Lower leg skin (tissue), 4 donors: ENCODE measurements around the gene MAGED1. TPM values are rescaled to one million over a fixed set of nuclear protein-coding genes. Genes with fewer than 3 reads are reported as not detected.

Experiments
- DNase-seq, 2 donors: peaks; one replicate each; pipeline ENCODE4 v3.0.0-alpha.2; 2019; ENCODE audit warnings: low spot score in 2 of 2
- H3K4me3 ChIP-seq: fragments of 200-600 bp; sonication (generic); 2 replicates; pipeline ENCODE4 v1.5.1; 2017; ENCODE audit warnings: mild to moderate bottlenecking, low read depth; ENCODE audit not compliant: poor library complexity, severe bottlenecking
- POLR2A ChIP-seq, 2 donors: fragments of 450-650 bp; IDR thresholded peaks; one replicate each; pipeline ENCODE4 v1.6.1; 2016 to 2017; ENCODE audit warnings: antibody characterized with exemption in 2 of 2, mild to moderate bottlenecking in 1 of 2, moderate library complexity in 1 of 2
- WGBS, 2 donors: methylation state at CpG; one replicate each; pipeline ENCODE4 v1.1.5; 2018; 5-methylcytosine and 5-hydroxymethylcytosine counted together
- intact Hi-C: fragments of 100-400 bp; cut with DNase I; formaldehyde crosslinking; loops from one replicate; pipeline ENCODE4 v1.15.0; 2023; ENCODE audit warnings: low total_unique reads
- total RNA-seq, 4 donors: library from RNA; depleted of rRNA; stranded (reverse); fragments of >200 nt; gene quantifications; one replicate each; pipeline ENCODE4 v1.1.0, GENCODE V29; 2016
- TF ChIP-seq, protein P1 (sequence below), 3 donors: fragments of 450-650 bp; IDR thresholded peaks; one replicate each; pipeline ENCODE4 v1.5.1; 2016; ENCODE audit warnings: antibody characterized with exemption in 3 of 3, mild to moderate bottlenecking in 3 of 3, moderate library complexity in 2 of 3

MAGED1 gene
- total RNA-seq, 4 donors from 2014 or later, result 26.0 to 42.3 (median 31.1) TPM

GRCh38 chrX:51931566-51932150 is 38.2 kb downstream of the MAGED1 start:
- peak in 1 of 2 donors; percentile 10 for DNase-seq
- no peak for TF ChIP-seq POLR2A (IDR thresholded peaks at IDR 0.05)
- TF ChIP-seq, protein P1, sequence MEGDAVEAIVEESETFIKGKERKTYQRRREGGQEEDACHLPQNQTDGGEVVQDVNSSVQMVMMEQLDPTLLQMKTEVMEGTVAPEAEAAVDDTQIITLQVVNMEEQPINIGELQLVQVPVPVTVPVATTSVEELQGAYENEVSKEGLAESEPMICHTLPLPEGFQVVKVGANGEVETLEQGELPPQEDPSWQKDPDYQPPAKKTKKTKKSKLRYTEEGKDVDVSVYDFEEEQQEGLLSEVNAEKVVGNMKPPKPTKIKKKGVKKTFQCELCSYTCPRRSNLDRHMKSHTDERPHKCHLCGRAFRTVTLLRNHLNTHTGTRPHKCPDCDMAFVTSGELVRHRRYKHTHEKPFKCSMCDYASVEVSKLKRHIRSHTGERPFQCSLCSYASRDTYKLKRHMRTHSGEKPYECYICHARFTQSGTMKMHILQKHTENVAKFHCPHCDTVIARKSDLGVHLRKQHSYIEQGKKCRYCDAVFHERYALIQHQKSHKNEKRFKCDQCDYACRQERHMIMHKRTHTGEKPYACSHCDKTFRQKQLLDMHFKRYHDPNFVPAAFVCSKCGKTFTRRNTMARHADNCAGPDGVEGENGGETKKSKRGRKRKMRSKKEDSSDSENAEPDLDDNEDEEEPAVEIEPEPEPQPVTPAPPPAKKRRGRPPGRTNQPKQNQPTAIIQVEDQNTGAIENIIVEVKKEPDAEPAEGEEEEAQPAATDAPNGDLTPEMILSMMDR (IDR thresholded peaks at IDR 0.05), result no peak
- intact Hi-C loops, result no loop called here
- 50 to 72% methylated on average over 2 to 3 of the region's 3 CpGs for WGBS, 2 donors
- no peak overlapping the region for H3K4me3 ChIP-seq

Other genes with a start within 250 kb of the MAGED1 start
- gene CENPVL2, start 210.8 kb upstream of the MAGED1 start, total RNA-seq, result not detected
- gene CENPVL1, start 183.1 kb upstream of the MAGED1 start, total RNA-seq, result not detected
- 1 to 10 TPM; 1.3 to 2.9 (median 1.6) TPM for gene GSPT2, start 150.2 kb upstream of the MAGED1 start, total RNA-seq
- gene MAGED4B, start 175.6 kb downstream of the MAGED1 start, total RNA-seq, result 1 to 10 TPM in 3 of 4 donors, not detected in 1; 1.2 to 2.0 (median 1.6) TPM